Kidney epithelial cell (primary cell): ENCODE results near the gene CTBP2. TPM values are rescaled to one million over a fixed set of nuclear protein-coding genes. Genes with fewer than 3 reads are reported as not detected.

Experiments
- DNase-seq: peaks from one replicate; pipeline ENCODE4 v3.0.0-alpha.2; 2010; ENCODE audit warnings: low read depth
- H3K27me3 ChIP-seq: 2 replicates; pipeline ENCODE4 v1.6.0; 2011; ENCODE audit warnings: low read length; ENCODE audit not compliant: control insufficient read depth, insufficient read depth
- H3K36me3 ChIP-seq: 2 replicates; pipeline ENCODE4 v1.5.1; 2011; ENCODE audit warnings: low read length; ENCODE audit not compliant: control insufficient read depth, insufficient read depth
- H3K4me3 ChIP-seq: 2 replicates; pipeline ENCODE4 v1.5.1; 2011; ENCODE audit warnings: low read depth, mild to moderate bottlenecking, control low read depth, low read length
- CTCF ChIP-seq: IDR thresholded peaks from 2 replicates; pipeline ENCODE4 v1.5.1; 2011; ENCODE audit warnings: mild to moderate bottlenecking, moderate library complexity, low read length, control low read depth, inconsistent platforms; ENCODE audit not compliant: insufficient read depth, poor library complexity, severe bottlenecking
- total RNA-seq: library from RNA; depleted of rRNA; stranded (reverse); fragments of >200 nt; gene quantifications from 2 replicates; pipeline ENCODE4 v1.2.3, GENCODE V29; 2015

The CTBP2 gene
- total RNA-seq, 1 donor from 2014 or later: 136 TPM

GRCh38 chr10:125017547-125018298, 142.6 kb downstream of the CTBP2 start:
- no peak overlapping the region for H3K4me3 ChIP-seq
- peaks cover 1% of the 10 kb centered on the region for H3K36me3 ChIP-seq
- DNase-seq: no peak
- no peaks in the 10 kb centered on the region for H3K27me3 ChIP-seq
- TF ChIP-seq CTCF: no peak

- Histone ChIP-seq H3K4me3 (no peak overlapping the region), H3K36me3 (peaks cover 4% of the 10 kb centered on the region), H3K27me3 (no peaks in the 10 kb centered on the region)
- DNase-seq: no peak
- TF ChIP-seq CTCF: no peak
Observed at GRCh38 chr10:125016611-125017202, 143.7 kb downstream of the CTBP2 start.

- peaks cover 4% of the 10 kb centered on the region for H3K36me3 ChIP-seq
- H3K4me3 ChIP-seq: no peak overlapping the region
- DNase-seq: no peak
- no peak for TF ChIP-seq CTCF
- H3K27me3 ChIP-seq: no peaks in the 10 kb centered on the region
Observed at GRCh38 chr10:125016123-125016522, 144.2 kb downstream of the CTBP2 start.

GRCh38 chr10:125015356-125015944, 144.9 kb downstream of the CTBP2 start:
- no peaks in the 10 kb centered on the region for H3K27me3 ChIP-seq
- peaks cover 2% of the 10 kb centered on the region for H3K36me3 ChIP-seq
- no peak overlapping the region for H3K4me3 ChIP-seq
- DNase-seq: no peak
- no peak for TF ChIP-seq CTCF

GRCh38 chr10:125014836-125015355, 145.5 kb downstream of the CTBP2 start:
- H3K36me3 ChIP-seq: peaks cover 2% of the 10 kb centered on the region

More at GRCh38 chr10:125014836-125015355, 145.5 kb downstream of the CTBP2 start:
- no peak for TF ChIP-seq CTCF
- no peak overlapping the region for H3K4me3 ChIP-seq
- DNase-seq: no peak
- H3K27me3 ChIP-seq: no peaks in the 10 kb centered on the region
